Measurements from ENCODE around the gene POMT2. TPM values are rescaled to one million over a fixed set of nuclear protein-coding genes. Genes with fewer than 3 reads are reported as not detected.

Gene POMT2
- total RNA-seq, 1 donor from 2014 or later: 51.5 TPM

DNA sequence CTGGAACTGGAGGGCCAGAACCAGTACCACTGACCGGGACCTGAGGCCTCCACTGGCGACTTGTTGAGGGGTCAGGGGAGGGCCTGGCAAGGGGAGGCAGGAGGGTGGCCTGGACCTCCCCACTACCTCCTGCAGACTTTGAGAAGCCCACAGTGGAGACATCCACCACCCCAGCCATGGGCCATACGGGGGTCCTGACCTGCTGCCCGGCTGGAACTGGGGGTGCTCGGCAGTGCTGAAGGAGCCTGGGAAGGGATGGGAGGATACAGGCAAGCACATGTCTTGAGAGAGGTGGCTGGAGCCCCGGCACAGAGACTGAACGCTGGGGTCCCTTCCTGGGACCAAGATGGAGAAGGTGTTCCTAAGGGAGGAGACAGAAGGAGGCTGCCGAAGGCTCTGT lies 64.0 kb downstream of the POMT2 start:
- Mint-ChIP-seq H3K4me3 (no peak overlapping the region), H3K36me3 (no peaks in the 10 kb centered on the region), H3K27ac (no peak overlapping the region), H3K4me1 (ENCODE audit: unreplicated experiment) (no peaks in the 10 kb centered on the region), H3K27me3 (peaks cover 16% of the 10 kb centered on the region), H3K9me3 (no peaks in the 10 kb centered on the region)
- TF ChIP-seq, protein P1, sequence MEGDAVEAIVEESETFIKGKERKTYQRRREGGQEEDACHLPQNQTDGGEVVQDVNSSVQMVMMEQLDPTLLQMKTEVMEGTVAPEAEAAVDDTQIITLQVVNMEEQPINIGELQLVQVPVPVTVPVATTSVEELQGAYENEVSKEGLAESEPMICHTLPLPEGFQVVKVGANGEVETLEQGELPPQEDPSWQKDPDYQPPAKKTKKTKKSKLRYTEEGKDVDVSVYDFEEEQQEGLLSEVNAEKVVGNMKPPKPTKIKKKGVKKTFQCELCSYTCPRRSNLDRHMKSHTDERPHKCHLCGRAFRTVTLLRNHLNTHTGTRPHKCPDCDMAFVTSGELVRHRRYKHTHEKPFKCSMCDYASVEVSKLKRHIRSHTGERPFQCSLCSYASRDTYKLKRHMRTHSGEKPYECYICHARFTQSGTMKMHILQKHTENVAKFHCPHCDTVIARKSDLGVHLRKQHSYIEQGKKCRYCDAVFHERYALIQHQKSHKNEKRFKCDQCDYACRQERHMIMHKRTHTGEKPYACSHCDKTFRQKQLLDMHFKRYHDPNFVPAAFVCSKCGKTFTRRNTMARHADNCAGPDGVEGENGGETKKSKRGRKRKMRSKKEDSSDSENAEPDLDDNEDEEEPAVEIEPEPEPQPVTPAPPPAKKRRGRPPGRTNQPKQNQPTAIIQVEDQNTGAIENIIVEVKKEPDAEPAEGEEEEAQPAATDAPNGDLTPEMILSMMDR (conservative IDR thresholded peaks at IDR 0.05): no peak
- no peak for DNase-seq (ENCODE audit: extremely low spot score, unreplicated experiment)

DNA sequence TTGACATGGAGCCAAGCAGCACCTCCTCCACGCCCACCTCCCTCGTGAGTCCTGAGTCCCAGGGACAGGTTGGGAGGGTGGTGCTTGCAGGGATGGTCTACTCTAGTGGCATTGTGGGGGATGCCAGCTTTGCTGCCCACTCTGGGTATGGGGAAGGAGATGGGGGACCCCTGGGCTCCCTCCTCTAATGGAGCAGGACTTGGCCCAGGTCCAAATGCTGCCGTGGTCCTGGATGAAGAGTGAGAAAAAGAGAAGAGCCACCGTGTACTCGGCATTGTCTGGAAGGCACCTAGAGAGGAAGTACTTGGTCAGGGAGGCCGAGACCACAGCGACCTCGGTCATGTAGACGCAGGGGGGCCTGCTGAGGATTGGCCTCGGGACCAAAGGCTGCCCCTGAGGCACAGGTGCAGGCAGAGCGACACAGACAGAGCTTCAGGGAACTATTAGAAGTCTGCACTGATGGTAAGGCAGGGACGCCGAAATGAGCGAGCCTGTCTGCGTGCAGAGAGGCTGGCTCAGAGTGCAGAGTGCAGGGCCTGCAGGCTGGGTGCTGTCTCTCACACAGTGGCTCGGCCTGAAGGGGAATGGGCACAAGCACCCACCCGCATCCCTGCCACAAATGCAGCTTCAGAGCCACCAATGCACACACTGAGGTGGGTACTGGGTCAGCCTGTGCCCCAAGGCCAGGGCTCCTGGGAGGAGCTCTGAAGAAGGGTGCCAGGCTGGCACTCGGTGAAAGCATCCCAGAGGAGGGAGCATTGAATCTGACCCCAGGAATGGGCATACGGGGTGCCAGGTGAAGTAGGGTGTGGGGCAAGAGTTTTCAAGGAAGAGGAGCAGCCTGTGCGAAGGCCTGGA lies 67.1 kb downstream of the POMT2 start:
- Mint-ChIP-seq H3K4me1 (ENCODE audit: unreplicated experiment) (no peaks in the 10 kb centered on the region), H3K27ac (no peak overlapping the region), H3K9me3 (no peaks in the 10 kb centered on the region), H3K4me3 (no peak overlapping the region), H3K27me3 (peaks cover 12% of the 10 kb centered on the region), H3K36me3 (no peaks in the 10 kb centered on the region)
- DNase-seq (ENCODE audit: extremely low spot score, unreplicated experiment): no peak
- TF ChIP-seq, protein P1 (conservative IDR thresholded peaks at IDR 0.05): no peak

DNA sequence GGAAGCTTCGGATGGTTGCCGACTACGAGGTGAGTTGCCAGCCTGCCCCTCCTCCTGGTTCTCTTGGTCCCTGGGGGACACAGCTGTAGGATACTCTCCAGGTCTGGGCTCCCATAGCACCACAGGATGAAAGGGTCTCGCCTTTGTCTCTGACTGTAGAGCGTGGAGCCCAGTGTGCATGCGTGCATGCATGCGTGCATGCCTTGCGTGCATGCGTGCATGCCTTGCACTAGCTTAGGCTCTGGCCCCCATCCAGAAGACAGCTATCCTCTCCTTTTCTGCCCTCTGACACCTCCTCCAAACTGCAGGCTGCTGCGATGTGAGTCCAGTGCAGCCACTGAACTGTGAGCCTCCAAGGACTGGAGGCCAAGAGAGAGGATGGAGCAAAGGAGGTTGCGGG lies 68.8 kb downstream of the POMT2 start:
- H3K4me3 Mint-ChIP-seq: no peak overlapping the region
- H3K27me3 Mint-ChIP-seq: peaks cover 15% of the 10 kb centered on the region
- H3K36me3 Mint-ChIP-seq: no peaks in the 10 kb centered on the region
- TF ChIP-seq, protein P1 (conservative IDR thresholded peaks at IDR 0.05): no peak
- no peaks in the 10 kb centered on the region for H3K9me3 Mint-ChIP-seq
- DNase-seq (ENCODE audit: extremely low spot score, unreplicated experiment): no peak
- no peaks in the 10 kb centered on the region for H3K4me1 Mint-ChIP-seq (ENCODE audit: unreplicated experiment)
- no peak overlapping the region for H3K27ac Mint-ChIP-seq

GRCh38 chr14:77250927-77251326 lies 69.8 kb downstream of the POMT2 start:
- Mint-ChIP-seq H3K27me3 (peaks cover 13% of the 10 kb centered on the region), H3K4me3 (no peak overlapping the region)

DNA sequence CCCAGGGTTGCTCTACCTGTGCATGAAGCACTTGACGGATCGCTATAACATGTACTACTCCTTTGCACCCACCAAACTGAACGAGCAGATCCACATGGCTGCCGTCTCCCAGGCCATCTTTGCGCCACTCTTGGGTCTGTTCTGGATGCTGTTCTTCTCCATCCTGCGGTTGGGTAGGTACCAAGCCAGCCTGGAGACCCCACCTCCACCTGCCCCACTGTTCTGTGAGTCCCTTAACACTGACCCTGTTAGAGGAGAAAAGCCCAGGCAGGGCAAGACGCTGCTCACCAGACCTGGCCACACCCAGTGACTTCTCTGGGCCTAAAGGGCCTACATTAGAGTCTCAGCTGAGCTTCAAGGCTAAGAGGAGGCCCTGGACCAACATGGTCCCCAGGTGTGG lies 71.4 kb downstream of the POMT2 start:
- Mint-ChIP-seq H3K4me1 (ENCODE audit: unreplicated experiment) (no peaks in the 10 kb centered on the region), H3K27me3 (peaks cover 6% of the 10 kb centered on the region), H3K36me3 (no peaks in the 10 kb centered on the region), H3K4me3 (no peak overlapping the region), H3K9me3 (no peaks in the 10 kb centered on the region), H3K27ac (no peak overlapping the region)
- TF ChIP-seq, protein P1 (conservative IDR thresholded peaks at IDR 0.05): no peak
- no peak for DNase-seq (ENCODE audit: extremely low spot score, unreplicated experiment)

More at GRCh38 chr14:77250927-77251326, 69.8 kb downstream of the POMT2 start:
- DNase-seq (ENCODE audit: extremely low spot score, unreplicated experiment): no peak
- Mint-ChIP-seq H3K4me1 (ENCODE audit: unreplicated experiment) (no peaks in the 10 kb centered on the region), H3K9me3 (no peaks in the 10 kb centered on the region), H3K36me3 (no peaks in the 10 kb centered on the region), H3K27ac (no peak overlapping the region)
- TF ChIP-seq, protein P1 (conservative IDR thresholded peaks at IDR 0.05): no peak
